Prostate gland (tissue), 2 donors: ENCODE measurements around the gene SLC25A2.

Experiments used
- CTCF ChIP-seq, 4 experiments: fragments of 200-600 bp in 2 of 4; fragments of 450-650 bp in 2 of 4; sonication (generic) in 2 of 4; IDR thresholded peaks; 1 replicate in 3 of 4; 2 replicates in 1 of 4; pipeline ENCODE4 v1.5.1; 2016 to 2019; ENCODE audit warnings: antibody characterized with exemption in 4 of 4, mild to moderate bottlenecking in 2 of 4, moderate library complexity in 2 of 4
- POLR2AphosphoS5 ChIP-seq: sonication (generic); formaldehyde crosslinking; IDR thresholded peaks from one replicate; pipeline ENCODE4 v1.6.1; 2017; ENCODE audit warnings: antibody characterized with exemption

- TF ChIP-seq CTCF (IDR thresholded peaks at IDR 0.05) (no peak), POLR2AphosphoS5 (no peak)
Measured at GRCh38 chr5:141258948-141259347, 44.9 kb downstream of the SLC25A2 start.
